K562 (cell line): ENCODE measurements around the gene IRS1. TPM values are rescaled to one million over a fixed set of nuclear protein-coding genes. Genes with fewer than 3 reads are reported as not detected.

ENCODE experiments used
- ATAC-seq: fragments of 200-7000 bp; cut with Tn5 transposase; 3 replicates; pipeline ENCODE4 v1.9.1; 2020; ENCODE audit warnings: moderate library complexity
- BruUV-seq: library from RNA; stranded (reverse); fragments of 400-500 nt; replicated peaks from 2 replicates; lab custom pipeline; 2021; lab: Mats Ljungman, UMichigan
- CTCF ChIA-PET: fragments of 300-600 bp; formaldehyde crosslinking; extraction: SDS; loops from one replicate; lab custom pipeline; 2021; ENCODE audit warnings: low intra/inter-chr PET ratio; lab: Yijun Ruan, JAX
- POLR2A ChIA-PET: fragments of 300-600, 350-650 bp; sonication (Branson Sonifier 250); formaldehyde crosslinking; extraction: SDS; loops from one replicate; lab custom pipeline; 2021; ENCODE audit warnings: antibody characterized with exemption, inconsistent platforms; lab: Yijun Ruan, JAX
- DNase-seq, 4 experiments: peaks; one replicate each; pipeline versions ENCODE4 v3.0.0 to v3.0.0-alpha.2; 2011 to 2018; ENCODE audit warnings: low spot score in 3 of 4, mixed read lengths in 3 of 4; ENCODE audit errors: extremely low read depth in 1 of 4
- FAIRE-seq: peaks from 2 replicates; lab custom pipeline; 2011; peaks lifted over from hg19 to GRCh38; lab: Jason Lieb, UNC
- H2AFZ ChIP-seq: 2 replicates; pipeline ENCODE4 v1.6.0; 2011; ENCODE audit warnings: low read depth, low read length, control low read depth, inconsistent platforms
- H3K27ac ChIP-seq: fragments of 200-600 bp; 3 replicates; pipeline ENCODE4 v1.8.0; 2011; ENCODE audit warnings: low read depth, mild to moderate bottlenecking, control low read depth, inconsistent platforms, low read length, moderate library complexity, mixed read lengths; ENCODE audit errors: extremely low read depth
- H3K27me3 ChIP-seq, 2 experiments: fragments of 300-600 bp in 1 of 2; 2 replicates in 1 of 2; 3 replicates in 1 of 2; pipeline versions ENCODE4 v1.6.0 to v1.8.0; 2011; ENCODE audit warnings: inconsistent platforms in 2 of 2, low read length in 2 of 2, mild to moderate bottlenecking in 1 of 2, mixed read lengths in 1 of 2, moderate library complexity in 1 of 2; ENCODE audit not compliant: control insufficient read depth in 2 of 2, insufficient read depth in 2 of 2
- H3K36me3 ChIP-seq: fragments of 300-600 bp; 3 replicates; pipeline ENCODE4 v1.8.0; 2011; ENCODE audit warnings: mild to moderate bottlenecking, low read length, inconsistent platforms; ENCODE audit not compliant: control insufficient read depth, insufficient read depth
- H3K4me1 ChIP-seq, 2 experiments: fragments of 200-600 bp in 1 of 2; replicated peaks in 1 of 2; 2 replicates in 1 of 2; 3 replicates in 1 of 2; pipeline versions ENCODE4 v1.5.1 to v1.8.0; 2011; ENCODE audit warnings: inconsistent platforms in 2 of 2, low read length in 2 of 2, mild to moderate bottlenecking in 1 of 2, mixed read lengths in 1 of 2, moderate library complexity in 1 of 2; ENCODE audit not compliant: control insufficient read depth in 2 of 2, insufficient read depth in 2 of 2
- H3K4me2 ChIP-seq: 2 replicates; pipeline ENCODE4 v1.6.1; 2011; ENCODE audit warnings: low read length, control low read depth, inconsistent platforms, mixed read lengths; ENCODE audit not compliant: insufficient read depth
- H3K4me3 ChIP-seq: fragments of 200-600 bp; sonication (generic), shearing (Covaris generic); 2 replicates; pipeline ENCODE4 v1.5.1; 2016; ENCODE audit warnings: control low read depth, inconsistent platforms
- H3K79me2 ChIP-seq: fragments of 200-600 bp; 3 replicates; pipeline ENCODE4 v1.8.0; 2011; ENCODE audit warnings: low read length, inconsistent platforms; ENCODE audit not compliant: control insufficient read depth, insufficient read depth
- H3K9ac ChIP-seq, 2 experiments: 2 replicates each; pipeline versions ENCODE4 v1.6.0 to v1.6.1; 2011; ENCODE audit warnings: low read depth in 2 of 2, low read length in 2 of 2, control low read depth in 1 of 2, inconsistent platforms in 1 of 2, mild to moderate bottlenecking in 1 of 2, mixed read lengths in 1 of 2; ENCODE audit not compliant: insufficient read depth in 1 of 2
- H3K9me1 ChIP-seq: one replicate; pipeline ENCODE4 v1.6.0; 2011; ENCODE audit warnings: inconsistent platforms, mild to moderate bottlenecking, low read length, moderate library complexity; ENCODE audit not compliant: control insufficient read depth, insufficient read depth
- H3K9me3 ChIP-seq: replicated peaks from 2 replicates; pipeline ENCODE4 v1.5.1; 2011; ENCODE audit warnings: low read depth, low read length, inconsistent platforms; ENCODE audit not compliant: control insufficient read depth, insufficient read depth
- H4K20me1 ChIP-seq: replicated peaks from 2 replicates; pipeline ENCODE4 v1.6.1; 2011; ENCODE audit warnings: low read length, inconsistent platforms, mixed read lengths; ENCODE audit not compliant: control insufficient read depth, insufficient read depth
- NFIX ChIP-seq: fragments of 250-450 bp; sonication (Bioruptor Pico); IDR thresholded peaks from 2 replicates; pipeline ENCODE4 v1.4.0; 2020; ENCODE audit warnings: low read depth, mild to moderate bottlenecking, moderate library complexity
- RB1 ChIP-seq: fragments of 450-650 bp; IDR thresholded peaks from 2 replicates; pipeline ENCODE4 v1.6.1; 2017; ENCODE audit warnings: low read depth, mild to moderate bottlenecking
- RBM17 ChIP-seq: fragments of 200-400 bp; formaldehyde crosslinking; IDR thresholded peaks from 2 replicates; pipeline ENCODE4 v1.6.1; 2017; ENCODE audit warnings: low read depth, mild to moderate bottlenecking, low read length, borderline replicate concordance
- STAT5B ChIP-seq: fragments of 250-450 bp; sonication (Bioruptor Pico); IDR thresholded peaks from 2 replicates; pipeline ENCODE4 v1.8.0; 2021; ENCODE audit warnings: mild to moderate bottlenecking, inconsistent platforms
- WGBS: fragments of 100-300 bp; shearing (Covaris generic); methylation state at CpG from one replicate; pipeline ENCODE4 v1.1.6; 2016; ENCODE audit warnings: low coverage, mixed read lengths; ENCODE audit not compliant: insufficient coverage; ENCODE audit errors: missing lambda C conversion rate; 5-methylcytosine and 5-hydroxymethylcytosine counted together
- in situ Hi-C: fragments of 300-500 bp; cut with MboI; formaldehyde crosslinking; loops from 4 replicates; pipeline ENCODE4 v1.15.0; 2018; ENCODE audit warnings: inconsistent platforms, mixed read lengths
- intact Hi-C: fragments of 100-400 bp; cut with micrococcal nuclease; formaldehyde crosslinking; loops from 2 replicates; pipeline ENCODE4 v1.14.2; 2022
- polyA plus RNA-seq, 8 experiments: library from polyadenylated mRNA; depleted of rRNA in 4 of 8; stranded (reverse) in 5 of 8; unstranded in 3 of 8; fragments of >200 nt; fragmentation: Nextera tagmentation in 2 of 8; fragmentation: Illumina TruSeq in 1 of 8; extraction: Ambion mirVana in 2 of 8; extraction: Trizol in 1 of 8; gene quantifications; 2 replicates each; pipeline versions ENCODE4 v1.2.1 to v1.2.3, GENCODE V29; 2011 to 2014; ENCODE audit warnings: inconsistent platforms in 1 of 8, missing spikeins in 1 of 8
- total RNA-seq, 7 experiments: library from RNA; depleted of rRNA in 6 of 7; stranded (reverse); fragments of >200 nt in 6 of 7; fragmentation: Illumina TruSeq in 2 of 7; extraction: Trizol in 2 of 7; gene quantifications; 2 replicates each; pipeline versions ENCODE4 v1.2.1 to v1.2.3, GENCODE V29; 2011 to 2021; ENCODE audit warnings: low replicate concordance in 1 of 7
- TF ChIP-seq, protein P1 (sequence below), 2 experiments: fragments of 450-650 bp; formaldehyde crosslinking in 1 of 2; IDR thresholded peaks; 2 replicates each; pipeline versions ENCODE4 v1.4.0 to v1.6.1; 2014 to 2020; ENCODE audit warnings: mild to moderate bottlenecking in 2 of 2, borderline replicate concordance in 1 of 2, low read depth in 1 of 2
- TF ChIP-seq, protein P2 (sequence below), 2 experiments: fragments of 250-450 bp in 1 of 2; fragments of 450-650 bp in 1 of 2; sonication (Bioruptor Pico) in 1 of 2; IDR thresholded peaks; 2 replicates each; pipeline versions ENCODE4 v1.6.1 to v1.8.0; 2016 to 2021; ENCODE audit warnings: mild to moderate bottlenecking in 2 of 2, moderate library complexity in 2 of 2, missing compliant biosample characterization in 1 of 2, missing genetic modification characterization in 1 of 2
- TF ChIP-seq, protein P3 (sequence below): fragments of 200-800 bp; sonication (Bioruptor generic); IDR thresholded peaks from 2 replicates; pipeline ENCODE4 v1.6.1; 2017; ENCODE audit warnings: missing genetic modification characterization, missing compliant biosample characterization

The IRS1 gene
- total and polyA plus RNA-seq, 9 of the 15 experiments (the other 6 are each of a cell fraction or from before 2014, with no cell fraction given), result under 0.01 to 0.31 (median 0.08) TPM; not detected in 1

GRCh38 chr2:226799976-226800940, 638 bp upstream of the IRS1 start:
- FAIRE-seq (no peak), DNase-seq (no peak), ATAC-seq (peak; percentile 33)
- POLR2A ChIA-PET, result no interaction called here
- no peaks in the 10 kb centered on the region for H4K20me1 ChIP-seq
- peak overlapping the region in 1 of 2 experiments; percentile 74; a peak in 2 of 4 replicates for H3K9ac ChIP-seq
- TF ChIP-seq RBM17, result no peak
- TF ChIP-seq, protein P1, sequence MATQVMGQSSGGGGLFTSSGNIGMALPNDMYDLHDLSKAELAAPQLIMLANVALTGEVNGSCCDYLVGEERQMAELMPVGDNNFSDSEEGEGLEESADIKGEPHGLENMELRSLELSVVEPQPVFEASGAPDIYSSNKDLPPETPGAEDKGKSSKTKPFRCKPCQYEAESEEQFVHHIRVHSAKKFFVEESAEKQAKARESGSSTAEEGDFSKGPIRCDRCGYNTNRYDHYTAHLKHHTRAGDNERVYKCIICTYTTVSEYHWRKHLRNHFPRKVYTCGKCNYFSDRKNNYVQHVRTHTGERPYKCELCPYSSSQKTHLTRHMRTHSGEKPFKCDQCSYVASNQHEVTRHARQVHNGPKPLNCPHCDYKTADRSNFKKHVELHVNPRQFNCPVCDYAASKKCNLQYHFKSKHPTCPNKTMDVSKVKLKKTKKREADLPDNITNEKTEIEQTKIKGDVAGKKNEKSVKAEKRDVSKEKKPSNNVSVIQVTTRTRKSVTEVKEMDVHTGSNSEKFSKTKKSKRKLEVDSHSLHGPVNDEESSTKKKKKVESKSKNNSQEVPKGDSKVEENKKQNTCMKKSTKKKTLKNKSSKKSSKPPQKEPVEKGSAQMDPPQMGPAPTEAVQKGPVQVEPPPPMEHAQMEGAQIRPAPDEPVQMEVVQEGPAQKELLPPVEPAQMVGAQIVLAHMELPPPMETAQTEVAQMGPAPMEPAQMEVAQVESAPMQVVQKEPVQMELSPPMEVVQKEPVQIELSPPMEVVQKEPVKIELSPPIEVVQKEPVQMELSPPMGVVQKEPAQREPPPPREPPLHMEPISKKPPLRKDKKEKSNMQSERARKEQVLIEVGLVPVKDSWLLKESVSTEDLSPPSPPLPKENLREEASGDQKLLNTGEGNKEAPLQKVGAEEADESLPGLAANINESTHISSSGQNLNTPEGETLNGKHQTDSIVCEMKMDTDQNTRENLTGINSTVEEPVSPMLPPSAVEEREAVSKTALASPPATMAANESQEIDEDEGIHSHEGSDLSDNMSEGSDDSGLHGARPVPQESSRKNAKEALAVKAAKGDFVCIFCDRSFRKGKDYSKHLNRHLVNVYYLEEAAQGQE (IDR thresholded peaks at IDR 0.05; ENCODE audit: borderline replicate concordance), result 0 out of 2 replicates have a peak, but pooled peaks have one; percentile 2
- TF ChIP-seq, protein P1 (CRISPR knock-in tag; IDR thresholded peaks at IDR 0.05; ENCODE audit: low read depth), result no peak
- TF ChIP-seq NFIX (CRISPR knock-in tag), result no peak
- TF ChIP-seq, protein P2, sequence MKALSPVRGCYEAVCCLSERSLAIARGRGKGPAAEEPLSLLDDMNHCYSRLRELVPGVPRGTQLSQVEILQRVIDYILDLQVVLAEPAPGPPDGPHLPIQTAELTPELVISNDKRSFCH (CRISPR knock-in tag; IDR thresholded peaks at IDR 0.05), result no peak
- TF ChIP-seq, protein P2 (tag; IDR thresholded peaks at IDR 0.05), result no peak
- 0 out of 2 replicates have a peak, but pooled peaks have one; percentile 39 for TF ChIP-seq RB1
- TF ChIP-seq, protein P3, sequence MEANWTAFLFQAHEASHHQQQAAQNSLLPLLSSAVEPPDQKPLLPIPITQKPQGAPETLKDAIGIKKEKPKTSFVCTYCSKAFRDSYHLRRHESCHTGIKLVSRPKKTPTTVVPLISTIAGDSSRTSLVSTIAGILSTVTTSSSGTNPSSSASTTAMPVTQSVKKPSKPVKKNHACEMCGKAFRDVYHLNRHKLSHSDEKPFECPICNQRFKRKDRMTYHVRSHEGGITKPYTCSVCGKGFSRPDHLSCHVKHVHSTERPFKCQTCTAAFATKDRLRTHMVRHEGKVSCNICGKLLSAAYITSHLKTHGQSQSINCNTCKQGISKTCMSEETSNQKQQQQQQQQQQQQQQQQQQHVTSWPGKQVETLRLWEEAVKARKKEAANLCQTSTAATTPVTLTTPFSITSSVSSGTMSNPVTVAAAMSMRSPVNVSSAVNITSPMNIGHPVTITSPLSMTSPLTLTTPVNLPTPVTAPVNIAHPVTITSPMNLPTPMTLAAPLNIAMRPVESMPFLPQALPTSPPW (CRISPR knock-in tag), result 0 out of 2 replicates have a peak, but pooled peaks have one; percentile 9
- no peak for TF ChIP-seq STAT5B (CRISPR knock-in tag)
- no peak overlapping the region for H3K27ac ChIP-seq
- no peaks in the 10 kb centered on the region for H3K36me3 ChIP-seq
- peak overlapping the region; percentile 46 for H3K4me2 ChIP-seq
- no peaks in the 10 kb centered on the region for H3K79me2 ChIP-seq
- CTCF ChIA-PET, result interaction anchor here (0.9 kb wide), 1 partner anchor 1131 kb away, joined by 3 read pairs; no protein-coding TSS in a partner anchor
- no peaks in the 10 kb centered on the region for H3K9me1 ChIP-seq
- in situ Hi-C loops (loop anchor here (10.0 to 25.0 kb wide), 2 partner anchors 565 to 1138 kb away; no protein-coding TSS in a partner anchor), intact Hi-C loops (no loop called here)
- WGBS, result 45% methylated on average over 14 of the region's 39 CpGs
- H3K27me3 ChIP-seq, result peaks cover 0 to 5% of the 10 kb centered on the region in 2 experiments; a peak in 1 of 5 replicates
- H3K4me3 ChIP-seq, result peak overlapping the region; percentile 43
- H2AFZ ChIP-seq, result peak overlapping the region; percentile 68
- no TSS peak for BruUV-seq
- no peaks in the 10 kb centered on the region for H3K9me3 ChIP-seq
- H3K4me1 ChIP-seq, result peaks cover 0 to 26% of the 10 kb centered on the region in 2 experiments; a peak in 2 of 5 replicates
